ENCODE results near the gene KIAA0408.
A peak's percentile ranks its signal among the peaks of the same experiment; 100 is the strongest.

The KIAA0408 gene

DNA sequence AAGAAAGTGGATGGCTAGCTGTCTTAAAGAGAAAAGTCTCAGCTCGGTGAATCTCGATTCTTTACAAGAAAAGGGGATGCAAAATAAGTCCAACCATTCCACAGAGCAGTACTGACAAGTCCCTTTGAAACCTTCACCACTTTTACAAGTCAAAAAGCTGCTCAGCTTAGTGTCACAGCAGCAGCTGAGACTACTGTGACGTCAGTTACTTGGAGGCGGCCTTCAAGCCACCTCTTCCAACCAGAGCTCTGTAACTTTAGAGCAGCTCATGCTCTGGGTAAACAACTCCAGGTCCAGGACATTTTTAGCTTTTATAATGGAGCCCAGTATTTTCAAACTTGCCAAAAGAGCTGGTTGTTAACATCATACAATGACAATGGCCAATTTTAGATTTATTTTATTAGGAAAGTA, at the start of gene KIAA0408:
KIAA0408 (minus strand) TSS at position 159 of the 411 bp plus-strand sequence. CDS start 5,408 bp downstream, outside the sequence.
- DNase-seq (ENCODE audit: low read depth), result no peak

DNA sequence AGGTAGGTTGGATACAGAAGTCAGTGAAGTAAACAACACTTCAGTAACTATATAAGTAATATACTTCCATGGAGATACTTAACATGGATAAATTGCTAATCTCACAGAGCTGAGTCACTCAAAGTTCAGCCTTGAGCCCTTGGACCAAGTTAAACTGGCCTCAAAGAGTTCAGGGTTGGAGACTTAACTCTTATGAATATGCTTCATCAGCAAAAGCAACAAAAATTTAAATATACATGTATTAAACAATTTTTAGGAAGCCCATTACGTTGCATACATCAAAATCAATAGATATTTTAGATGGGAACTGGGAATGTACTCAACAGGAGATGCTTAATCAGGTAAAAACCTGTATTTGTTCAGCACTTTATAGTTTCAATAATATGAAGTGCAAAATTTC, 47.7 kb upstream of the KIAA0408 start:
- DNase-seq (ENCODE audit: low read depth), result no peak

DNA sequence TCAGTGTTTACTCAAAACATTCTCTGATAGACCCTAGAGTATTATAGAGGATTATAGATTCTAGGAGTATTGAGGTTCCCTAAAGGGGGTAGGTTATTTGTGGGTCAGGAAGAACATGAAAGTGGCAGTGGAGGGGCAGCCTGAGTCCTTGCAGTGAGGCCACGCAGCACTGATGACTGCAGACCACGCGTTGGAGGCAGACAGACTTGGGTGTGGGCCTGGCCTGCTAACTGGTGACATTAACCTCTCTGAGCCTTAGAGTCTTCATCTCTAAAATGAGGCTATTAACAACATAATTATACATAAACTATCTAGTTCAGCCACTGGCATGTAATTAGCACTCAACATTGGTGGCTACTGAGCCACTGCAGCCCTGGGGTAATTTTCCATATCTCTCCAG, 43.8 kb upstream of the KIAA0408 start:
- no peak for DNase-seq (ENCODE audit: low read depth)

DNA sequence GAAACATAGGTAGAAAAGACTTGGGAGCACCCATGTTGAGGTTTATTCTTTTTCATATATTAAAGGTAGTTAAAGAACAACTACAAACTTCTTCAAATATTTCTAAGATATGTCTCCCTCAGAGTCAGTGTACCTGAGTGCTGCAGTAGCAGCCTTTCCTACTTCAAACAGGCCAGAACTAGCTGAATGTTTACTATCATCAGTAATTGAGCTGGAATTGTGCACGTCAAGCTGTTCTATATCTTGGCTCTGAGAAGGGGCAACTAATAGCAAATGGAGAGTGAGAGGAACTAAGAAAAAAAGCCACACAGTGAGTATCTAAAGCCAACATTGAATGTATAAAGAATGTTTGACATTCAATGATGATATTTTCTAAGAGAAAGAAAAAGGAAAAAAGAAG, 38.2 kb upstream of the KIAA0408 start:
- no peak for DNase-seq (ENCODE audit: low read depth)

DNA sequence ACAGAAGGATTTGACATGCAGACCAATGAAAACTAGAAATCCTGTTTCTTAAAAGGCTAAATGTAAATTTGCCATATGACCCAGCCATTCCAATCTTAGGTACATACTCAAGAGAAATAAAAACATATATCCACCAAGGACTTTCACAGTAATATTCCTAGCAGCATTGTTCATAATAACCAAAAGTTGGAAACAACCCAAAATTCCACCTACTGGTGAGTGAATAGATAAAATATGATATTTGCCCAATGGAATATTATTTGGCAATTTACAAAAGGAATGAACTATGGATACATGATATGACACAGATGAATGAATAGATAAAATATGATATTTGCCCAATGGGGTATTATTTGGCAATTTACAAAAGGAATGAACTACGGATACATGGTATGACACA, 37.3 kb upstream of the KIAA0408 start:
- no peak for DNase-seq (ENCODE audit: low read depth)

DNA sequence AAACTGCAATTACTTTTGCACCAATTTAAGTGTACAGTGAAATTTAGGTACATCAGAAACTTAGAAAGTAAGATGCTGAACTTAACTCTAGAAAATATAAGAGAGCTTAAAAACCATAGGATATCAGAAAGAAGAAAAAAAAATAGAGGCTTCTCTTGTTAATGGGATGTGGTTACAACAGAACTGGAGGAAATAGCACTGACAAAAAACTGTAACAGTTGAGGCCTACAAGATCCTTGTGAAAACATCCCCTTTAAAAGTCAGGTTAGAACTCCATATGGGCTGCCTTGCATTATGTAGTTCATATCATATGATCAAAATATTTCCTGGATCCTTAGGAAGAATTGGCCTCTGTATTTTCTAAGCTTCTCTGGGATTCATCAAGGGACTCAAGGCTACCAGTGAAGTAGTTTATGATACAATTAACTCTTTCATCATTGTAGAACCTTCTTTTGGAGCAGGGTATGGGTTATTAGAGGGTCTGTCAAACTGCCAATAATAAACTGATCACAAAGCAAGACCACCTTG, 35.1 kb upstream of the KIAA0408 start:
- no peak for DNase-seq (ENCODE audit: low read depth)

DNA sequence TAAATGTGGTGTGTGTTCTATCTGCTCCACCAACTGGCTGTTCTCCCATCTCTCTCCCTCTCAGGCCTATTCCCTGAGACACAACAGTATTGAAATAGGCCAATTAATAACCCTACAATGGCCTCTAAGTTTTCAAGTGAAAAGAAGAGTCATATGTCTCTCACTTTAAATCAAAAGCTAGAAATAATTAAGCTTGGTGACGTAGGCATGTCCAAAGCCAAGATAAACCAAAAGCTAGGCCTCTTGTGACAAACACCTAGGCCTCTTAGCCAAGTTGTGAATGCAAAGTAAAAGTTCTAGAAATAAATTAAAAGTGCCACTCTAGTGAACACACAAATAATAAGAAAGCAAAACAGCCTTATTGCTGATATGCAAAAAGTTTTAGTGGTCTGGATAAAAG, 30.1 kb upstream of the KIAA0408 start:
- no peak for DNase-seq (ENCODE audit: low read depth)

DNA sequence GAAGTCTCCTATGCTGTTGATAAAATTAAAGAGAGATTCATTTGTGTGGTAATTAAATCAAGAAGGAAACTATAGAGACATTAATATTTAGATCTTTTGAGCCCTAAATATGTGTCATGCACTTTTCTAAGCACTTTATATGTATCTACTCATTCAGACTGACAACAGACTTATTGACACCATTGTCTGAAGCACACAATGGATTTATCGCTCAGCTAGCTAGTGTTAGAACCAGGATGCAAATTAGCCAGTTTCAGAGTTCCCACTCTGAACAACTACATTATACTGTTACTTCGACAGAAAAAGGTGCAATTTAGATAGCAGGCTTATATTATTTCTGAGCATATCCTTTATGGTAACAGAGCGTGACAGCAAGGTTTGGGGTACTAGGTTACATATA, 27.7 kb upstream of the KIAA0408 start:
- no peak for DNase-seq (ENCODE audit: low read depth)

DNA sequence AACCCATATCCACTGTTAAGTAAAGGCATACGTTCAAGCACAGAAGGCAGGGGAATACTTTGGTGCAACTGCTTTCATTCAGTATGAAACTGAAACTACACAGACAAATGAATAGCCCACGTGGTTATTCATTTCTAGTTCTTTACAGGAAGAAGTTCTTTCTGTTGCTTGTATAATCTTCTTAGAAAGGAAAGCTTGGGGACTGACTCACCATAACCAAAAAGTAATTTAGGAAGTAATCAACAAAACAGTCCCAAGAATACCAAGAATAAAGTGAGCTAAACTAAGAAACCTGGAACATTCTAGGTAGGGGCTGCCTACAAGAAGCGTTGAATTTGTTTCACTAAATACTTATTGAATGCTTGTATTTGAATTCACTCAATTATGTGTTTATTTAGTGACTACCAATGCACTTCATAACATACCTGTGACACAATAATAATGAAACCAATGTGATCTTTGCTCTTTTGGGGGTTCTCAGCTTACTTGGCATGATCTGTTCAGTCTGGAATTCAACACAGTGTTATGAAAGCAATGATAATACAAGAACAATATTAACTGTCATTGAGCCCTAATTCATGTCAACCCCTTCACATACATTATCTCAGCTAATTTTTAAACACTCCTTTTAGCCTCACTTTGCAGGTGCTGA, 25.1 kb upstream of the KIAA0408 start:
- no peak for DNase-seq (ENCODE audit: low read depth)

DNA sequence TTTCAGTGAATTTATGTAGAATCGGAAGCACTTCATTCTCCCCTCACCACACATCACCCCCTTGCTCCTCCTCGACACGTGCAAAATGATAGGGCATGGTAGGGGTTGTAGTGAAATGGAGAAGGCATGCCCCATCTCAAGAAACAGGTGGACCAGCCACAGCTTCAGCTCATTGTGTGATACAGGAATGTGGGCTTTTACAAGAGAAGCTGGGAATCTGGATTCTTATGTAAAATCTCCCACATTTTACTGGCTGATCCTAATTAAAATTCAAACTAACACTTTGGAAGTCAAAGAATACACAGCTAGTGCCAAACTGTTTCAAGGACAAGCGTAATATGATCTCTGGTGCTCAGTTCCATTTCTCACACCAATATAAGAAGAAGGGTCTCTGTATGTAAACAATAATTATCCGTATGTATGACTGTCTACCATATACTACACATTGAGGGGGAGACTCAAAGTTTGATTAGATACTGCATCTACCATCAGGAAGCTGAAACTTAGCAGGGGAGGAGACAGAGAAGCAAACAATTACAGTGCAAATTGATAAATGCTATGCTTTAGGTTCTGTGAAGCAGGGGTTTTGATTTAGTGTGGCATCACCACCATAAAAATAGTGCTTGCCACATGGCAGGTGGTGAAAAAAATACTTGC, 24.3 kb upstream of the KIAA0408 start:
- DNase-seq (ENCODE audit: low read depth), result no peak

DNA sequence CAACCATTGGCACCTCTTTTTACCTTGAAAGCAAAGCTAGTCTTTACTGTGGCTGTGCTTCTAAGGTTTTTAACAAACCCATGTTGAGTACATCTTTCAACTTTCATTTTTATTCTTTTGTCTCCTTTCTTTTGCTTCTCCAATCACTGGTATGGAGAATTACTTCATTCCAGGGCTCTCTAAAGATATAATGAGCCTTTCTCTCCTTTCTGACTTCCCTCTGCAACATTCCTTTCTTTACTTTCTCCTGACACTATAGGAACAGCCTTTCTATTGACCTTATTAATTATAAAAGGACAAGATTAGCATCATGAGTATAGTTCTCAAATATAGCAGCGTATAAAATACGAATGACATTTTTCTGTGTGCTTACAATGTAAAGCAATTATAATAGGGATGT, 23.1 kb upstream of the KIAA0408 start:
- no peak for DNase-seq (ENCODE audit: low read depth)

DNA sequence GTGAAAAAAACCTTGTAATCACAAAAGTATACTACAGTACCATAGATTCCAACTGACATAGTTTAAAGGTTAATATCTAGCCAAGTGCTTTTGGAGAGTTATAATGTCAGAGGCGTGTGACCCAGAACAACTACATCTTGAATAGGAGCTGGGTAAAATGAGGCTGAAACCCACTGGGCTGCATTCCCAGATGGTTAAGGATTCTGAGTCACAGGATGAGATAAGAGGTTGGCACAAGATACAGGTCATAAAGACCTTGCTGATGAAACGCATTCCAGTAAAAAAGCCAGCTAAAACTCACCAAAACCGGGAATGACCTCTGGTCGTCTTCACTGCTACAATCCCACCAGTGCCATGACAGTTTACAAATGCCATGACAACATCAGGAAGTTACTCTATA, 22.4 kb upstream of the KIAA0408 start:
- DNase-seq (ENCODE audit: low read depth), result no peak

DNA sequence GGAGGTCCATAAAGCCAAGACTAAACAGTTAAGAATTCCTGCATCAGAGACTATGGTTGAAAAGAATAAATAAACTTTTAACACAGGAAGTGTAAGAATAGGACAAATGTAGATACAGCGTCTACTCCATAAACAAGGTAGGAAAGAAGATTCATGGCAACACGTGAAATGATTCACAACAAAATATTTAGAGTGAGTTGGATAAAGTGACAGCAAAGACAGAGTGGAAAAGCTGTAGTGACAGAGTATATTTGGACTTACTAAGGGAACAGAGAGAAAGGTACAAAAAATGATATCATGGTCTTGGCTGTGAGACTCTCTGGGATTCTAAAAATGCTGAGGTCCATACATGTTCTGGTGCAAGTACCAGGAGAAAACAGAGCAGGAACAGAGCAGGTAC, 21.9 kb upstream of the KIAA0408 start:
- no peak for DNase-seq (ENCODE audit: low read depth)

DNA sequence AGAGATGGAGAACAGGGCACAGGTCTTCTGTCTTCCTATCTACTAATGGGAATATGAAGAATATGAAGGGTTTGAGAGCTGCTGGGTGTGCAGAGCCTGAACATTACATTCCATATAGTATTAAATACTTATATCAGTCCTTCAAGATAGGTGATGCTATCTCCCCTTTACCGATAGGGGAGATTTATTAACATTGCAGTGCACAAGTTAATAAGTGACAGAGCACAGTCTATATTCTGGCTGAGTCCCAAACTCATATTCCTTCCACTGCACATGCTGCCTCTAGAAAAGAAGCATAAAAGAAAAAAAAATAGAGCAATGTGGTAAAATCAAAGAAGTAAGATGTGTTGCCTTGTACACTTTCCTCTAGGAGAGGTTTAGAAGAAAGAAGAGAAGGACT, 18.5 kb upstream of the KIAA0408 start:
- DNase-seq (ENCODE audit: low read depth), result no peak

DNA sequence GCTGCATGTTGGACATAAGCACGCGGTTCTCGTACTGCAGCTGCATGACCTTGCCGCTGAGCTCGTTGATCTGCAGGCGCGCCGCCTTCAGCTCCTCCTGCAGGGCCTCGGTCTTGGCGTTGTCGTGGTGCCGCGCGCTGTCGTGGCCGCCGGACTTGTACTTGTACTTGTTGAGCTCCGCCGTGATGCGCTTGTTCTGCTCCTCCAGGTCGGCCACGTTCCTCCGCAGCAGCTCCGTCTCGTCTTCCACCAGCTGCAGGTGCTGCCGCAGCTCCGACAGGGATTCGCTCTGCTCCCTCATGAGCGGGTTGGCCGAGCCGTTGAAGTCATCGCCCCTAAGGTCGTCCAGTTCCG, 16.6 kb upstream of the KIAA0408 start:
- DNase-seq (ENCODE audit: low read depth), result no peak

DNA sequence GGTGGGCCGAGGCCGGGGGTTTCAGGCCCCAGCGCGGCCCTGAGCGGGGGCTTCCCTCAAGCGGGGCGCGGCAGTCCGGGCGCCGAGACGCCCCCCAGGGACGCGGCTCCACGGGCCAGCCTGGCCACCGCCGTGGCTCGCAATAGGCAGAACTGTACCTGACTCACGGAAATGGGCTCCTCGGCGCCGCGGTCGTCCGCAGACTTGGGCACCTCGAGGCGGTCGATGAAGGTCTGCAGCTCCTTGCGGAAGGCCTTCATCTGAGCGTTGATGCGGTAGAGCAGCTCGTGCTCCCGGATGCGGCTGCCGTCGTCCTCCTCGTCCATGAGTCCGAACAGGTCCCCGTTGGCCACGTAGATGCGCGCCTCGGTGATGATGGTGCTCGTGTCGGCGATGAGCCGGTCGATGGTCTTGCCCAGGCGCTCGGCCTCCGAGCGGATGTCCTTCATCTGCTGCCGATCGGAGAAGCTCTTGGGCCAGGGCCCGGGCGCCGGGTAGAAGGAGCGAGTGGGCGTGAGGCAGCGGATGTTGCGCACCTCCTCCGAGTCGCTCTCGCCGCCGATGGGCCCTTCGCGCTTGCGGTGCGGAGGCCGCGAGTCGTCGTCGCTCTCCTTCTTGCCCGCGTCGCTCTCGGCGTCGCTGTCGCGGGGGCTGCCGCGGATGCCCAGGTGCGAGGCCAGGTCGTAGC, 16.1 kb upstream of the KIAA0408 start:
- no peak for DNase-seq (ENCODE audit: low read depth)

DNA sequence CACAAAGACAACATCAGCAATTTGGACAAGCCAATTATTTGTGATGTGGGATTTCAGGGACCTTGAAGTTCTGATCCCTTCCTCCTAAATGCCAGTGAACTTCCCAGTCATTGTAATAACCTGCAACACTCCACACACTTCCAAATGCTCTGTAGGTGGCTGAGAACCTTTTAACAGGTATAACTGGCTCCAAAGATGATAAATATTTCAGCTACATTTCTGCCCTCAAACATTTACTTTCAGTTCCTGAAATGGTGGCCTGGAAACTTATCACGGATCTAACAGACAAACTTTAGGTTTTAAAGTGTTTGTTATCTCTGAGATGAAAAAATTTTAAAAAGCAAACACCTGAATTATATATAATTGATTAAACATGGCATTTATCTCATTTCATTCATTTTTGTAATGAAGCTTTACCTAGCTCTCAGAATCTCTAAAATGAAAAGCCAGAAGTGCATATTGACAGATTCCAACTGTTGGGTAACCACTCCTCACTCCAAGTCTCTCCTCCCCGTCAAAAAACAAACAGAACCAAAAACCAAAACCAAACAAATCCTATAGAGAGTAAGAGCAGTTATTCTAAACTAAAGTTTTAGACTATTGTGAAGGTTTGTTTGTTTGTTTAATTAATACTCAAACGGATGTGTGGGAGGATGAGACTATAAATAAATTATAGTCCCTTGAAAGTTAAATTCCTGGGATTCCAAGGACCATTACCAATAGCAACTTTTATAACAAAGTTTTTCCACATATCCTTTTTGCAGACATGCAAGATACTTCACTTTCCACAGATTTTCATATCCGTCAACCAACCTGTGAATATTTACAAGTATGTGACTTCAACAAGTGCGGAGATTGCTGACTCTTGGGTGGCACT, 12.4 kb upstream of the KIAA0408 start:
- no peak for DNase-seq (ENCODE audit: low read depth)

DNA sequence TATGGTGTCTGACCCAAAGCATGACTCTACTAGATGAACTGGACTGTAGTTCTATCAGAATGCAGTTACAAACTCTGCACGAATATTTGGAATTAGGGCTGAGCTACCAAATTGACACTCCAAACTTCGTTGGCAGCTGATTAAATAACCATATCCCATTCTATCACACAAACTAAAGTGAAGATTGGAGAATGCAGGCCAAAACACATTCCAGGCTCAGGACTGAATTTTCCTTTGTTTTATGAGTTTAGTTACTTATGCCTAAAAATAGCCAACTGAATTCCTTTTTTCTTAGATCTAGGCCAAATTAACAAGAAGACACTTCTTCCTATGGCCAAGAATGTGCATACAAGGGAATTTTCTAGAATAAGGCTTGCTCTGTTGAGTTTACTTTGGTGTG, 9.7 kb upstream of the KIAA0408 start:
- no peak for DNase-seq (ENCODE audit: low read depth)

DNA sequence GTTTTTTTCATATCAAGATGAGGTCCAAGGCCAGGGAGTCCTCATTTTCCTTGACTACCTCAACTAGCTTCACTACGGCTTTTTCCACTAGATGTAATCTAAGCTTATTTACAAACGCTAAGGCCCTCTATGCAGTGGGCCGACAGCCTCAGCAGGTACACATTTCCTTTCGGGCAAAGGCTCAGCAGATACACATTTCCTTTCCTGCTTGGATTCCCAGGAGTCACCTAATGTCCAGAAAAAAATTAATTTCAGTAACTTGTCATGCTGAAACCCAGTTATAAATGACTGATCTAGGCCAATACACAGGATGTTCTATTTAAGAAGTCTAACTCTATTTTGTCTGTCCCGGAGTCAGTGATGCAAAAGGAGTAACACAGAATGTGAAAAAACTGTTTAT, 7.2 kb upstream of the KIAA0408 start:
- DNase-seq (ENCODE audit: low read depth), result no peak

DNA sequence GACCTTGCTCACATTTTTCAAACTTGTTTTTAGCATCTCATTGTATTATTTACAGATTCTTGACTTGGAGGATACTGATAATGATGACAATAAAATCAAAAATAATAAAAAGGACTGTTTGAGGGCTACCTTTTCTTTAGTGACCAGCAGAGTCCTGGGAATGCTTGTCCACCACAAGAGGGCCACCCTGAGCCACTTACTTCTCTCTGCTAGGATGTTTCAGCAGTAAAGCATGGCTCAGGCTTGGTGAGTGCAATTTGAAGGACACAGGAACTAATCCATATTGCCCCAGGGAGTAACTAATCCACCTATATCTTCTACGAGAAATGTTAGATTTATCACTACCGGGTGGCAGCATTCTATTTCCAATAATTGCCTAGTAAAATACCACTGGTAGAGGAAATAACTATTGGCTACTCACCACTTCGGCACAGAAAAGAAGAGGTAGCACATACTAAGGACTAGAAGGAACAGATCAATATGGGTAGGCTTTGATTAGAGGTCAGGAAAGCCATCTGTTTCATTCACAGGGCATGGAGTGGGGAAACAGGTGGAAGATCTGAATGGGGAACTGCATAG, 5.8 kb upstream of the KIAA0408 start:
- peak; percentile 11 for DNase-seq (ENCODE audit: low read depth)

DNA sequence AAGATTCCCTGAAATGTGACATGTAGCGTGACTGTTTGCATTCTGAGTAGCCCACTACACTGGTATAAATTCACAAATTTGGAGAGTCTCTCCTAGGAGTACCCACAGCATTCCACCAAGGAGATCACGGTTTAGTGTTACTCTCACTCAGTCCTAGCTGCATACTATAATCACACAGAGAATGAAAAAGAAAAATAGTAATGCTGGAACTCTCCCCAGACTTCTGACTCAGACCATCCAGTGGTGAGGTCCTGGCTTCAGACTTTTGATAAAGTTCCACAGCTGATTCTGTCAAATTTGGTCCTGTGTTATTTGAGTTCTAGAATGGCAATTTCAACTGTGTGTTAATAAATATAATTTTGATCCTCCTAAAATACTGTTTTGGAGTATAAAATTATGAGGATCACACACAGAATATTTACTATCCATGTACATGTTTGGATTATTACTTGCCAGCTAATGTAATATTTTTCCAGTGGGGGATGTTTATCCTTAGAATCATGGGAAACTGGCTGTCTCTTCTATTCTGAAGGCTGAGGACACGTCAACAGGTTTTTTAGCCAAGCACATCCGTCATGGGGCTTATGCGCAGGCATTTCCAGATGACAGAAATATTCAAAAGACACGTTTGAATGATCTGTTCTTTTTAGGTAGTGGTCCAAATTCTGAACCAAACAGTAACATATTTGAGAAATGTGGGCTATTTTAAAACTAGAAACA, 5.1 kb upstream of the KIAA0408 start:
- no peak for DNase-seq (ENCODE audit: low read depth)

Data from stimulated activated CD8-positive, alpha-beta memory T cell treated with anti-CD3 and anti-CD28 coated beads, Interleukin-12 subunit alpha, Interleukin-12 subunit beta, amount 100 ng/mL, for 1 hour (primary cell).